KOPT-K1 (cell line): Measurements from ENCODE around the gene IQCM.
"Not testable (repeated sequence)": the region's sequence is repeated elsewhere in the genome, so short reads cannot be mapped to it uniquely, and the experiment has no call there.

ENCODE experiments used
- H3K27ac ChIP-seq: fragments of 200-600 bp; sonication (generic); 2 replicates; pipeline ENCODE4 v1.5.1; 2016; ENCODE audit warnings: antibody characterized with exemption, mild to moderate bottlenecking, low read depth, low read length; ENCODE audit not compliant: poor library complexity, severe bottlenecking
- H3K36me3 ChIP-seq: fragments of 200-600 bp; sonication (generic); 2 replicates; pipeline ENCODE4 v1.5.1; 2017; ENCODE audit warnings: antibody characterized with exemption, mild to moderate bottlenecking, low read length, moderate library complexity; ENCODE audit not compliant: insufficient read depth
- H3K9me3 ChIP-seq: fragments of 200-600 bp; sonication (generic); 2 replicates; pipeline ENCODE4 v1.5.1; 2017; ENCODE audit warnings: antibody characterized with exemption, low read length, mild to moderate bottlenecking; ENCODE audit not compliant: insufficient read depth, poor library complexity, severe bottlenecking

The IQCM gene

DNA sequence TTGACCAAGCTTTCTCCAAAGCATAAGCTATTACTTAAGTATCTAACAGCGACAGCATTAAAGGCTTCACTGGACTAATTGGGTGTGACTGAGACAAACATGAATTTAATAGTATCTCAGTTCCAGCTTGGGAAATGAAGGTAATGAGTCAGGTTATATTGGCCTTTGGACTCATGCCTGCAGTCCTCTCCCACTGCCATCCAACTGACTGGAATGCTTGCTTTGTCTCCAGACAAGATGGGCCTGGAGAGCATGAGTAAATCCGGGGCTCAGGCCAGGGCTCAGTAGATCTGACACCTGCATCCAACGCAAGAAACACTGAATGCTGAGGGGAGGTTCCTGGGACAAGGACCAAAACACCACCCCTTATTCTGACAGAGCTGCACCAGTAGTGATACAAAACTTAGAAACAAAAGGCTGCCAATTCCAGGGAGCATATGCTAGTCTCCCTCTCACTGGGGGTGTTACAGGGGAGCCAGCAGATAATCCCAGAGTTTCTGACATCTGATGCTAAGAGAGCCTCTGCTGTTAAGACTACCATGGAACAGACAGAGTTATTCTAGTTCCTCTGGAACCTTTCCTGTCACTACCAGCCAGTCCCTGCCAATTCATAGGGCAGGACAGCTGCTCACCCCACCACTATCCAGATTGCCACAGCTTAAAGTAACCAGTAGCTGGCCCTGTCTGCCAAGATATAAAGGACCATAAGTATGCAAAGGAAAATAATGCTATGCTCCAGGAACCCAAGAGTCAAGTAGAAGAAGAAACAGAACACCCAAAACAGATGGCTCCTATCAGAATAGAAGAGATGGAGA lies 293.8 kb downstream of the IQCM start:
- Histone ChIP-seq H3K27ac (no peak overlapping the region), H3K9me3 (no peaks in the 10 kb centered on the region), H3K36me3 (no peaks in the 10 kb centered on the region)

DNA sequence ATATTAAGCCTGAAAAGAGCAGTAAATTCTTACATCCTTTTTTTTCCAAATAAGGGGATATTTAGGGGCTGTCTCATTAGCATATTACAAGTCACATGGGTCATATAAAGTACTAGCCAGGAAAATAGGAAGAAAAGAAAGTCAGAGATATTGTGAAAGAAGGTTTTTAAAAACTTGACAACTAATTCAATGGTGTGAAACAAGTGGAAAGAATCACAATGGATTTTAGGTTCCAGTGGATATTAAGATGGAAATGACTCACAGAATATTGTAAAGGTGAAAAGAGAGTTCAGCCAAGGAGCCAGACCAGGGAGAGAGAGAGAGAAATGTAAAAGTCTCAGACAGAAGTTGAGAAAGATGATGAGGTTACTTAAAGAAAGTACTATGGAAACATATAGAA lies 297.2 kb downstream of the IQCM start:
- Histone ChIP-seq H3K27ac (no peak overlapping the region), H3K9me3 (no peaks in the 10 kb centered on the region), H3K36me3 (no peaks in the 10 kb centered on the region)

DNA sequence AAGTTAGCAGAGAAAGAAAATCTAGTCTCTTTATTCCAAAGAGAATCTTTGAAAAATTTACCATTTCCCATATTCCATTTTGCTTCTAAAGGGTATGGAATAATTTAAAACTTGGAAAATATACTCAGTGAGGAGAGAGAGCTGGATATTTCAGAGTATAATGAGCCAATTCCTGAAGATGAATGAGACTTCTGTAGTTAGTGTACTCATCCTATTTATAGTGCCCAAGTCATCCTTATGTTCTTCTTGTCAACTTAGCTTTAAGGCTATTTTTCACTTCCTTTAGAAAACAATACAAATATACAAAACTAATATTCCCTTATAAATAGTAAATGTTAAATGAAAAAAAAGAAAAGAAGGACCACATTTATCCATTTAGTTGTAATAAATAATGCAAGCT lies 302.6 kb downstream of the IQCM start:
- no peak overlapping the region for H3K27ac ChIP-seq

GRCh38 chr4:149512501-149512900 lies 303.1 kb downstream of the IQCM start:
- Histone ChIP-seq H3K9me3 (no peaks in the 10 kb centered on the region), H3K36me3 (no peaks in the 10 kb centered on the region), H3K27ac (no peak overlapping the region)

More for the DNA sequence above, 302.6 kb downstream of the IQCM start:
- no peaks in the 10 kb centered on the region for H3K36me3 ChIP-seq
- no peaks in the 10 kb centered on the region for H3K9me3 ChIP-seq

- Histone ChIP-seq H3K9me3 (no peaks in the 10 kb centered on the region), H3K27ac (no peak overlapping the region), H3K36me3 (no peaks in the 10 kb centered on the region)
These were observed 303.9 kb downstream of the IQCM start for GRCh38 chr4:149511558-149512298.

- not testable (repeated sequence) for H3K27ac ChIP-seq, H3K9me3 ChIP-seq, H3K36me3 ChIP-seq
These were observed 308.3 kb downstream of the IQCM start for GRCh38 chr4:149507309-149507708.

DNA sequence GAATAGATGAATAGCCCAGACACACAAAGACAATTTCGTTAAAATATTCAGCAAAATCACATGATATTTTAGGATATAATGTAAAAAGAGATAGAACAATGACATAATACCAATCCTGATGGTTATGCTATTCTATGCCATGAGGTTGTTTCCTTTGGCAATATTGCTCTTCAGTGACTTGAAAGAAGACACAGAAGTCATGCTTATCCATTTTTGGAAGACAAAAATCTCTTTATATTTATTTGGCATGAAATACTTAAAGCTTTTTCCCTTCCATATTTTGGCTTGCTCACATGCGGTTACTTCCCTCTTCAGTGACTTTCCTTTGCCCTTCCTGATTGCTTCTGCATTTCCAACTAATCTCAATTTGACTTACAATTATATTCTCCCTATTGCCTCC lies 314.8 kb downstream of the IQCM start:
- Histone ChIP-seq H3K27ac (no peak overlapping the region), H3K36me3 (no peaks in the 10 kb centered on the region), H3K9me3 (peaks cover 5% of the 10 kb centered on the region)

DNA sequence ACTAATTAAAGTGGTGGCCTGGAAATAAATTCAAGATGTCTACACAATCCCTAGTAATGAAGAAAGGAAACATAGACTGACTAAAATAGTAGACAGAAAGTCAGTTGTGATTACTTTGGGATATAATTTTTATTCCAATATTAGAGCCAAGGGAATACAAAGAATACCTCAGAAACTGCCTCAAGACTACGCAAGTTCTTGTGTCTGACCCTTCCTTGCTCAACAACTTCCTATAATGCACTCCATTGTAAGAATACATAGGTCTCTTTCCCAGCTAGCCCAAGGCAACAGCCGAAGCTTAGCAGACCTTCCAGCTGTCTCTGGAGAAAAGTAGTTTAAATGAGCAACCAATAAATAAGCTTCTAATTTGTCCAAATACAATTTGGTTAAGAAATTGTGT lies 315.9 kb downstream of the IQCM start:
- peaks cover 5% of the 10 kb centered on the region for H3K9me3 ChIP-seq
- no peak overlapping the region for H3K27ac ChIP-seq
- H3K36me3 ChIP-seq: no peaks in the 10 kb centered on the region

DNA sequence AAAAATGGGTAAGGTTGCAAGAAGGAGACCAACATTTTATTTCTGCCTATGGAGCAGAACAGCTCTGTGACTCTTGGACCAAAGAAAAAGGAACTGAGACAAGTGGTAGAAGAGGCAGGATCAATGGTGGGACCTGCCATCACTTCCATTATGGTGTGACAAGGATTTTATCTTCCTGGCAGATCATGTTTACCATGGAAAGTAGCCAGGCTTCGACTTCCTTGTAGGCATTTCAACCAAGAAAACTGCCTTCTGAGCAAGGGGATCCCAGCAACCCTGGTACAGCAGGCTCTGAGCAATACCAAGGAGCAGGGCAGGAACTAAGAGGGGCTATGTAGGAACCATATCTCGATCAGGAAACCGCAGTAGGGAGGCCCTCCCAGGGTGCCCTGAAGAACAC lies 317.4 kb downstream of the IQCM start:
- H3K36me3 ChIP-seq: no peaks in the 10 kb centered on the region
- peaks cover 5% of the 10 kb centered on the region for H3K9me3 ChIP-seq
- H3K27ac ChIP-seq: no peak overlapping the region

- H3K9me3 ChIP-seq: peaks cover 5% of the 10 kb centered on the region
- H3K27ac ChIP-seq: no peak overlapping the region
These were observed 322.2 kb downstream of the IQCM start for GRCh38 chr4:149493492-149493891.

DNA sequence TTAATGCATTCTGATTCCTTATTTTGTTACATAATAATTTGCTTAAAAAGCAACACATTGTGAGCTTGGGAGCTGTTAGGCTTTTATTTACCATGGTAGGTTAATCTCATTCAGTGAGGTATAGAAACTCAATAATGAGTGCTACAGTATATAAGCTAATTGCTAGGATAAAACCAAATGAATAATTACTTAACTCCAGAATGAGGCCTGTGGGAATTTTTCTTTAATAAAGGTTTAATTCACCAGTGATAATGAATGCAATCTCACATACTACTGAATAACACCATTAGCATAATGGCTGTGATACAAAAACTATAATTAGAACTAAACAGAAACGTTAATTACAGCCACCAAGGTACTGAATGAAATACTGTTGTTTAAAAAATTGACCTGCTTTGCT lies 326.3 kb downstream of the IQCM start:
- Histone ChIP-seq H3K27ac (no peak overlapping the region), H3K36me3 (no peaks in the 10 kb centered on the region), H3K9me3 (no peaks in the 10 kb centered on the region)

More at GRCh38 chr4:149493492-149493891, 322.2 kb downstream of the IQCM start:
- no peaks in the 10 kb centered on the region for H3K36me3 ChIP-seq

GRCh38 chr4:149486861-149487260 lies 328.8 kb downstream of the IQCM start:
- H3K27ac ChIP-seq: no peak overlapping the region

DNA sequence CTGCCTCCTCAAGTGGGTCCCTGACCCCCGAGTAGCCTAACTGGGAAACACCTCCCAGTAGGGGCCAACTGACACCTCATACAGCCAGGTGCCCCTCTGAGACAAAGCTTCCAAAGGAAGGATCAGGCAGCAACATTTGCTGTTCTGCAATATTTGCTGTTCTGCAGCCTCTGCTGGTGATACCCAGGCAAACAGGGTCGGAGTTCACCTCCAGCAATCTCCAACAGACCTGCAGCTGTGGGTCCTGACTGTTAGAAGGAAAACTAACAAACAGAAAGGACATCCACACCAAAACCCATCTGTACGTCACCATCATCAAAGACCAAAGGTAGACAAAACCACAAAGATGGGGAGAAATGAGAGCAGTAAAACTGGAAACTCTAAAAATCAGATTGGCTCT lies 347.0 kb downstream of the IQCM start:
- H3K36me3 ChIP-seq, H3K27ac ChIP-seq, H3K9me3 ChIP-seq: not testable (repeated sequence)

More at GRCh38 chr4:149486861-149487260, 328.8 kb downstream of the IQCM start:
- no peaks in the 10 kb centered on the region for H3K36me3 ChIP-seq
- H3K9me3 ChIP-seq: no peaks in the 10 kb centered on the region

DNA sequence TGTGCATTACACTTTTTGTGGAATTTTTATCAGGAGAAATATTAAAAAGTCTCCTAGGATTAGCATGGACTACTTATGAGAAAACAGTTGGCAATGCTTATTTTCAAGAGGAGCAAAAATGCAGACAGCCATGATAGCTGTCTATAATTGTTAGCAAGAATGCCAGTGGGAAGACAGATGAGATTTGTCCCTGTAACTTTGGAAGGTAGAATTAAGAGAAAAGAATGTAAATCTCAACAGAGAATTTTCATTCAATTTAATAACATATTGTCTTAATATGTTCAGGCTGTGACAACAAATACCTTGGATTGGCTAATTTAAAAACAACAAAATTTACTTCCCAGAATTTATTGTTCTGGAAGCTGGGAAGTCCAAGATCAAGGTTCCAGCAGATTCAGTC lies 349.2 kb downstream of the IQCM start:
- no peaks in the 10 kb centered on the region for H3K36me3 ChIP-seq
- H3K9me3 ChIP-seq: no peaks in the 10 kb centered on the region
- H3K27ac ChIP-seq: no peak overlapping the region

DNA sequence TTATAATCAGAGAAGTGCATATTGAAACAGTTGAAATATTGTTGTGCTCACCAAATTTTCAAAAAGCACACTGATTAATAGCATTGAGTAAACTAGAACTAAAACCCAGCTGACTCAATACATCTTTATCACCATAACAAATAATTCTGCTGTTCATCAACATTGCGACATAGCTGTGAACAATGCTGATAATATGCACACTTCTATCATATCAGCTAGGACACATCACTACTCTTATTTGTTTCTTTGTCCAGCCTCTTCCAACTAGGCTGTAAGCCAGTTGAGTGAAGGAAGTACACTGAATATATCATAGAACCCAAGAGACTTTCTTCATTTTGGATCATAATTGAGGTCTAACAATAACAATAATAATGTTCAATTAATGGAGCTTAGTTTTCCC lies 349.7 kb downstream of the IQCM start:
- Histone ChIP-seq H3K27ac (no peak overlapping the region), H3K36me3 (no peaks in the 10 kb centered on the region), H3K9me3 (no peaks in the 10 kb centered on the region)

DNA sequence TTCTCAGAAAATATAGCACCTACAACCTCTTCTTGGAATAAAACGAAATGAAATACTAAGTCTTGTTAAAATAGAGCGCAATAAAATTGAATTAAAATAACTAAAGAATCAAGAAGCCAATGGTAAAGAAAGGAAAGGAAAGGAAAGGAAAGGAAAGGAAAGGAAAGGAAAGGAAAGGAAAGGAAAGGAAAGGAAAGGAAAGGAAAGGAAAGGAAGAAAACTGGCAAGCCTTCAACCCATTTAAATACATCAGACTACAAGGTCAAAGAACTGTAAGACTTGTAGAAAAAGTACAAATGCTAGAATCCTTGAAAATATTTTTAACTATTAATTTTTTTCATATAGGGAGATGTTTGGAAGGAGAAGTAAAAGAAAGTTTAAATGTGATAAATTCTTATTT lies 372.1 kb downstream of the IQCM start:
- Histone ChIP-seq H3K27ac (no peak overlapping the region), H3K36me3 (no peaks in the 10 kb centered on the region), H3K9me3 (no peaks in the 10 kb centered on the region)
